Thoracic aorta (tissue), 2 donors: ENCODE data around the gene ARHGEF37. TPM values are rescaled to one million over a fixed set of nuclear protein-coding genes. Genes with fewer than 3 reads are reported as not detected.
"Not testable (repeated sequence)": the region's sequence is repeated elsewhere in the genome, so short reads cannot be mapped to it uniquely, and the experiment has no call there.

Source experiments
- ATAC-seq: fragments of 150-250 bp; one replicate; pipeline ENCODE4 v1.8.0; 2017; ENCODE audit warnings: low read depth; ENCODE audit not compliant: insufficient number of reproducible peaks, low FRiP score
- DNase-seq: peaks from one replicate; pipeline ENCODE4 v3.0.0-alpha.2; 2020; ENCODE audit warnings: low spot score
- H3K27ac ChIP-seq, 2 donors: fragments of 200-600 bp; sonication (generic); 1 replicate in 1 of 2; 2 replicates in 1 of 2; pipeline ENCODE4 v1.5.1; 2016; ENCODE audit warnings: mild to moderate bottlenecking in 2 of 2, moderate library complexity in 2 of 2
- H3K27me3 ChIP-seq: fragments of 200-600 bp; sonication (generic); replicated peaks from 2 replicates; pipeline ENCODE4 v1.6.0; 2016; ENCODE audit warnings: mild to moderate bottlenecking; ENCODE audit not compliant: insufficient read depth
- H3K36me3 ChIP-seq: fragments of 200-600 bp; sonication (generic); one replicate; pipeline ENCODE4 v1.5.1; 2016
- H3K4me1 ChIP-seq, 2 donors: fragments of 200-600 bp; sonication (generic); 1 replicate in 1 of 2; 2 replicates in 1 of 2; pipeline versions ENCODE4 v1.5.1 to v1.6.0; 2016; ENCODE audit warnings: low read depth in 2 of 2, mild to moderate bottlenecking in 1 of 2; ENCODE audit not compliant: control insufficient read depth in 1 of 2
- H3K4me3 ChIP-seq: fragments of 200-600 bp; sonication (generic); 2 replicates; pipeline ENCODE4 v1.5.1; 2016; ENCODE audit warnings: mild to moderate bottlenecking
- H3K9me3 ChIP-seq: fragments of 200-600 bp; sonication (generic); 2 replicates; pipeline ENCODE4 v1.5.1; 2016
- CTCF ChIP-seq: fragments of 200-600 bp; sonication (generic); IDR thresholded peaks from one replicate; pipeline ENCODE4 v1.5.1; 2019; ENCODE audit warnings: antibody characterized with exemption
- total RNA-seq, 2 donors: library from RNA; depleted of rRNA; stranded (reverse); fragments of >200 nt; gene quantifications; one replicate each; pipeline versions ENCODE4 v1.1.0 to v1.2.3, GENCODE V29; 2016

The ARHGEF37 gene
- total RNA-seq, 2 donors from 2014 or later: 5.6 to 11.4 TPM

DNA sequence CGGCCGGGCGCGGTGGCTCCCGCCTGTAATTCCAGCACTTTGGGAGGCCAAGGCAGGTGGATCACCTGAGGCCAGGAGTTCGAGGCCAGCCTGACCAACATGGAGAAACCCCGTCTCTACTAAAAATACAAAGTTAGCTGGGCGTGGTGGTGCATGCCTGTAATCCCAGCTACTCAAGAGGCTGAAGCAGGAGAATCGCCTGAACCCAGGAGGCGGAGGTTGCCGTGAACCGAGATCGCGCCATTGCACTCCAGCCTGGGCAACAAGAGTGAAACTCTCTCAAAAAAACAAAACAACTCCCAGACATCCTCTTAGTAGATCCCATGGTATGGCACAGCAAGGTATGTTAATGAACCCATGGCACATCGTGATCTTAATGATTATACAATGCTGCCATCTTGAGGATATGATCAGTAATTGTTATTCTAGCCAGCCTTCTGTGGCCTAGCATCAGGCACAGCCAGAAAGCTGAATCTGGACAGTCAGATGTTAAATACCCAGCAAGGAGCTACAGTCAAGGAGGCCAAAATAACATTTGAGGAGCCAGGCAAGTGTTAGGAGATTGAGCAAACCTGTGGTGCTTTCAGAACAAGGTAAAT, 16.7 kb upstream of the ARHGEF37 start:
- ATAC-seq: peak; percentile 61
- H3K36me3 ChIP-seq, H3K4me3 ChIP-seq, H3K9me3 ChIP-seq, H3K27me3 ChIP-seq, DNase-seq: not testable (repeated sequence)
- peaks cover 20 to 36% of the 10 kb centered on the region in 2 donors for H3K4me1 ChIP-seq
- peak; percentile 58 for TF ChIP-seq CTCF
- peak overlapping the region; percentile 22 to 60 for H3K27ac ChIP-seq

- TF ChIP-seq CTCF: no peak
- no peaks in the 10 kb centered on the region for H3K27me3 ChIP-seq
- DNase-seq (no peak), ATAC-seq (no peak)
- no peak overlapping the region for H3K4me3 ChIP-seq
- no peak overlapping the region for H3K27ac ChIP-seq
- peaks cover 11 to 19% of the 10 kb centered on the region in 2 donors for H3K4me1 ChIP-seq
- no peaks in the 10 kb centered on the region for H3K9me3 ChIP-seq
- no peaks in the 10 kb centered on the region for H3K36me3 ChIP-seq
These were observed 14.1 kb upstream of the ARHGEF37 start for GRCh38 chr5:149567226-149567625.

DNA sequence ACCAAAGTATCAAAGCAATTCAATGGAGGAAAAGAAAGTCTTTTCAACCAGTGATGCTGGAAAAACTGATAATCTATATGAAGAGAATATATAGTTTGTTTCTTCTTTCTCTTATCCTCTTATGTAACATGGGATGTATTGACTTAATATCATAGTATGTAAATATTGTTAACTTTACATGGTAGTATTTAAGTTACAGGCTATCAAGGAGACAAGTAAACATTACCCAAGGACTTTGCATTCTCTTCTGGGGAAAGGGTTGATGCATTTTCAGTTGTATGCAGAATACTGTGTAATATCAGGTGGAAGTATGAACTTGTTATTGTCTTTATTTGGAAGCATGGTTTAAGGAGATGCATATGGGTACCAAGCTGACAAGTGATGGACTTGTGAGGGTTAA, 9.1 kb upstream of the ARHGEF37 start:
- no peaks in the 10 kb centered on the region for H3K27me3 ChIP-seq

DNA sequence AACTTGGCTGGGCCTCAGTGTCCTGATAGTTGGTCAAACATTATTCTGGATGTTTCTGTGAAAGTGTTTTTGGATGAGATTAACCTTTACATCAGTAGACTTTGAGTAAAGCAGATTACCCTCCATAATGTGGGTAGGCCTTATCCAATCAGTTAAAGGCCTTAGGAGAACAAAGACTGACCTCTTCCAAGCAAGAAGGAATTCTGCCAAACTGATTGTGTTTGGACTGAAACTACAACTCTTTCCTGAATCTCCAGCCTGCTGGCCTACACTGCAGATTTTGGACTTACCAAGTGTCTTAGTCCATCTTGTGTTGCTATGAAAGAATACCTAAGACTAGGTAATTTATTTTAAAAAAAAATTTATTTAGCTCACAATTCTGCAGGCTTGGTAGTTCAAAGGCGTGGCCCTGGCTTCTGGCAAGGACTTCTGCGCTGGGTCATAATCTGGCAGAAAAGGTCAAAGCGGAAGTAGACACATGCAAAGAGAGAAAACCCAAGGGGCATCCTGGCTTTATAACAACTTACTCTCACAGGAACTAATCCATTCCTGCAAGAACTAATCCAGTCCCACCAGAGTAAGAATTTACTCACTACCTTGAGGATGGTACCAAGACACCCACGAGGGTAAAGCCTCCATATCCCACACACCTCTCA, 8.6 kb upstream of the ARHGEF37 start:
- no peaks in the 10 kb centered on the region for H3K4me1 ChIP-seq
- DNase-seq: no peak
- ATAC-seq: no peak

More for the DNA sequence above, 9.1 kb upstream of the ARHGEF37 start:
- H3K27ac ChIP-seq: no peak overlapping the region
- no peak for DNase-seq
- H3K4me3 ChIP-seq: no peak overlapping the region
- TF ChIP-seq CTCF: no peak
- no peak for ATAC-seq
- H3K36me3 ChIP-seq: no peaks in the 10 kb centered on the region
- H3K9me3 ChIP-seq: no peaks in the 10 kb centered on the region
- no peaks in the 10 kb centered on the region for H3K4me1 ChIP-seq

More for the DNA sequence above, 8.6 kb upstream of the ARHGEF37 start:
- no peak overlapping the region for H3K4me3 ChIP-seq
- H3K27ac ChIP-seq: no peak overlapping the region
- H3K9me3 ChIP-seq: no peaks in the 10 kb centered on the region
- no peaks in the 10 kb centered on the region for H3K27me3 ChIP-seq
- no peaks in the 10 kb centered on the region for H3K36me3 ChIP-seq
- TF ChIP-seq CTCF: no peak
